Activated T-cell treated with anti-CD3 and anti-CD28 coated beads for 1 hour (primary cell): ENCODE measurements around the gene GOLGA8A.
"Not testable (repeated sequence)": the region's sequence is repeated elsewhere in the genome, so short reads cannot be mapped to it uniquely, and the experiment has no call there.

Source experiments
- DNase-seq: peaks from one replicate; pipeline ENCODE4 v3.0.0-alpha.2; 2020; ENCODE audit warnings: low read depth

GOLGA8A gene

DNA sequence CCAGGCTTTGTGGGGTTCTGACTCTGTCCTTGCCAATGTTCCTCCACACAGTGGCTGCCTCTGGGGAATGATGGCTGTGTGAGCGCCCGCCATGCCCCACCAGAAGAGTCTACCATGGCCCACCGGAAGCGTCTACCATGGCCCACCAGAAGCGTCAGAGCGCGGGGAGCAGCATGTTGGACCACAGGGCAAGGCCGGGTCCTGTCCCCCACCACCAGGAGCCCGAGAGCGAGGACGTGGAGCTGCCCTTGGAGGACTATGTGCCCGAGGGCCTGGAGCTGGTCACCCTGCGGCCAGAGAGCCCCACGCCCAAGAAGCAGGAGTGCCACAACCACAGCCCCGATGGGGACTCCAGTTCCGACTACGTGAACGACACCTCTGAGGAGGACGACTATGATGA lies 28.1 kb downstream of the GOLGA8A start:
- not testable (repeated sequence) for DNase-seq

DNA sequence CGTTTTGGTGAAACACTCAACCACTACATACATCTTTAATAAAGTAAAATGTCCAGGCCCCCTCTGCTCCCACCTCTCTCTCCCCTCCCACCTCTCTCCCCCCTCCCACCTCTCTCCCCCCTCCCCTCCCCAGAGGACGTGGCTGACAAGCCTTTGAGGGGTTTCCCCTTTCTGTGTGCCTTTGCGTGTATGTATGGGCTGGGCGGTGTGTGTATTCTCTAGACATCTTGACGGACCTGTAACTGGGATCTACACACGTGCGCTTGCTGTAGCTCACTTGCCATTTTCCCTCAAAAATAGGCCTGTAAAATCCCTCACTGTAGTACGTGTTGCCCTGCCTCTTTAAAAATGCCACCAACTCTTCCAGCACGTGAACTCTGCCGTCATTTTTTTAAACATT lies 28.6 kb downstream of the GOLGA8A start:
- not testable (repeated sequence) for DNase-seq

DNA sequence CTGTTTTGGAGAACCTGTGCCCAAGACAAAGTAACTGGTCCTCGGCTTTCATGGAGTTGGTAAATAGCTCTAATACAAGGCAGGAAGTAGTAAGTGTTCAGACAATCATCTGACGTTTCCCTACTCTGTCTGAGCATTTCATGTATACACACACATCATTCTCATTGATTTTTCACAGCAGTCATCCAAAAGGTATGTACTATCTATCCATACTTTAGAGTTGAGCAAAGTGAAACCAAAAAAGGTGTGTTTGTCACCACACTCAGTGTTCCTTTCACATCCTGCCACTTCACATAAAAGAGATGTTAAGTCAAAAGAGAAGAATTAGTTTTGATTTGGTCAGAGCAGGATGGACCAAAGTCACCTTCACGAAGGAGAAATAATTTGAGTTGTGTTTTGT lies 33.7 kb downstream of the GOLGA8A start:
- not testable (repeated sequence) for DNase-seq

DNA sequence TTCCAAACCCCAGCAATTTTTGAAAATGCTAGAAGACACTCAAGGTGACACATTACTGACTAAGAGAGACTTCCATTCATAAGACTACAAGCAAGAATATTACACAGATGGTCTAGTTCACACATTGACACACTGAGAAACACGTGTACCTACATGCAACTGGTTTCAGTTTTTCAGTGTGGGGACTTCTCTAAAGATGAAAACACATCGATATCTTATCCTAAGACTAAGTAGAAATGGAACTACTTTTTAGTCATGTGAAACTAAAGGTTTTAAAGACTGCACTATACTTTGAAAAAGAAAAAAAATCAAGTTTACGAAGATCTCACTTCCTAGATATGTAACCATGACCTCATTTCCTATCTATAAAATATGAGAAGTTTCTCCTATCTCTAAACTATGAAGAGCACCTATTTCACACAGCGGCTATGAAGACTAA lies 34.4 kb downstream of the GOLGA8A start:
- not testable (repeated sequence) for DNase-seq

DNA sequence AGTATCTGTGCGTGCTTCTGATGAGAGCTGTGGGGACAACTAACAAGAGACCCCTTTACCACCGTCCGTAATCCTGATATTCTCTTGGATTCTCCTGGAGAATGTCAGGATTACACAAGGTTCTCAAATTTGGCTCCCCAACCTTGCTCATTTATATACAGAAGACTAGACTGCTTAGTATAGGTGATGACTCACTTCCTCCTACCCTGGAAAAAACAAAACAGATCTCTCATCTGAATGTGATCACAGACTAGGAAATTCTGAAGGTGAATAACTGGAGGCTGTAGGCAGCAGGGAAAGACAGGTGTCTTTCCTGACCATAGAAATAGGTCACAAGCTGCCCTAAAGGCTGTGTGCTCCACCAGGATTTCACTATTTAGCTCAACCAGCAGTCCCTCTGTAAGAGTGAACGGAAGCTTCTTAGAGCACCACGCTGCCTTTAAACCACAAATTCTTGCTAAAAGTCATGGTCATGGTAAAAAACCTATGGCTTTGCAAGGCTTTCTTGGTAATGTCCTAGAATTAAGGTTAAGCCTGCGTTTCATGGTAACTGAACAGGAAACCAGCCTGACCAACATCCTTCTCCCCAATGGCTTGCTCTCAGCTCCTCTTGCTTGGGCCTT lies 39.9 kb downstream of the GOLGA8A start:
- DNase-seq = not testable (repeated sequence)

DNA sequence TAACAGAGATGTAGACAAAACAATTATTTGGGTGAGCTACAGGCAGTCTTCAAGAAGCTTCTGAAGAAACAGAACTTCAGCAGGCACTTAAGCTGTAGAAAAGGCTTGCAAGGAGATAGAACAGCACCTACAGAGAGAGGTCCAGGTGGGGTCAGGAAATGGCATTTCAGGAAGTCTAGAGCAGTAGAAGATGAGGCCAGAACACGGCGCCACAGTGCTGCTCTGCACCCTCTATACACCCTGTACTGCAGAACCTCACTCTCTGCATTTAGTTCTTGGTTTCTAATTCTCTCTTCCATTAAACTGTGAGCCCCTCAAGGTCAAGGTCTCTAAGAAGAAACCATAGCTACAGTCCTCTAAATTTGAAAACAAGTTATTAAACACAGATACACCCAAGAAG lies 44.6 kb downstream of the GOLGA8A start:
- not testable (repeated sequence) for DNase-seq

DNA sequence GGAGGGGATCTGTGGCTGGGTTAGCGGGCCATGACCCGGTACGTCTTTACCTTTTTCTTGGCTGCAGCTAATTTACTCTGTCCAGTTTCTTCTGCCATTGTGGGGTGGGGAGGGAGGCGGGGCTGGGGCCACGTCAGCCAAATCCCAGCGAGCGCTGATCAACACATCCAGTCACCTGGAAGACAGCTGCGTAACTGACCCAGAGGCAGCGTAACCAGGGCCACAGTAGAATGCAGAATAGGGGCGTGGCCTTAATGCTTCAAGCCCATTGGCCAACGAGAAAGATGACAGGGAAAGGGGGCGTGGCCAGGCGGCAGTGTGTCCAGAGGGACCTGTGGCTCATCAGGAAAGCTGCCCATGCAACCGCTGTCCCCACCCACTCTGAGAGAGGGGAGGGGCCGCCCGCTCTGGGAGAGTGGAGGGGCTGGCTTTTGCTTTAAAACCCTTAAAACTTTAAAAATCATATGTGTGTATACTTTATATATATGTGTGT lies 48.0 kb downstream of the GOLGA8A start:
- not testable (repeated sequence) for DNase-seq
